ENCODE data around the gene MAN1B1. TPM values are rescaled to one million over a fixed set of nuclear protein-coding genes. Genes with fewer than 3 reads are reported as not detected.

The MAN1B1 gene
- total and polyA plus RNA-seq, 2 of the 8 experiments (the other 6 are each of a cell fraction or from before 2014, with no cell fraction given): 33.7 to 36.3 TPM

- TF ChIP-seq, protein P1, sequence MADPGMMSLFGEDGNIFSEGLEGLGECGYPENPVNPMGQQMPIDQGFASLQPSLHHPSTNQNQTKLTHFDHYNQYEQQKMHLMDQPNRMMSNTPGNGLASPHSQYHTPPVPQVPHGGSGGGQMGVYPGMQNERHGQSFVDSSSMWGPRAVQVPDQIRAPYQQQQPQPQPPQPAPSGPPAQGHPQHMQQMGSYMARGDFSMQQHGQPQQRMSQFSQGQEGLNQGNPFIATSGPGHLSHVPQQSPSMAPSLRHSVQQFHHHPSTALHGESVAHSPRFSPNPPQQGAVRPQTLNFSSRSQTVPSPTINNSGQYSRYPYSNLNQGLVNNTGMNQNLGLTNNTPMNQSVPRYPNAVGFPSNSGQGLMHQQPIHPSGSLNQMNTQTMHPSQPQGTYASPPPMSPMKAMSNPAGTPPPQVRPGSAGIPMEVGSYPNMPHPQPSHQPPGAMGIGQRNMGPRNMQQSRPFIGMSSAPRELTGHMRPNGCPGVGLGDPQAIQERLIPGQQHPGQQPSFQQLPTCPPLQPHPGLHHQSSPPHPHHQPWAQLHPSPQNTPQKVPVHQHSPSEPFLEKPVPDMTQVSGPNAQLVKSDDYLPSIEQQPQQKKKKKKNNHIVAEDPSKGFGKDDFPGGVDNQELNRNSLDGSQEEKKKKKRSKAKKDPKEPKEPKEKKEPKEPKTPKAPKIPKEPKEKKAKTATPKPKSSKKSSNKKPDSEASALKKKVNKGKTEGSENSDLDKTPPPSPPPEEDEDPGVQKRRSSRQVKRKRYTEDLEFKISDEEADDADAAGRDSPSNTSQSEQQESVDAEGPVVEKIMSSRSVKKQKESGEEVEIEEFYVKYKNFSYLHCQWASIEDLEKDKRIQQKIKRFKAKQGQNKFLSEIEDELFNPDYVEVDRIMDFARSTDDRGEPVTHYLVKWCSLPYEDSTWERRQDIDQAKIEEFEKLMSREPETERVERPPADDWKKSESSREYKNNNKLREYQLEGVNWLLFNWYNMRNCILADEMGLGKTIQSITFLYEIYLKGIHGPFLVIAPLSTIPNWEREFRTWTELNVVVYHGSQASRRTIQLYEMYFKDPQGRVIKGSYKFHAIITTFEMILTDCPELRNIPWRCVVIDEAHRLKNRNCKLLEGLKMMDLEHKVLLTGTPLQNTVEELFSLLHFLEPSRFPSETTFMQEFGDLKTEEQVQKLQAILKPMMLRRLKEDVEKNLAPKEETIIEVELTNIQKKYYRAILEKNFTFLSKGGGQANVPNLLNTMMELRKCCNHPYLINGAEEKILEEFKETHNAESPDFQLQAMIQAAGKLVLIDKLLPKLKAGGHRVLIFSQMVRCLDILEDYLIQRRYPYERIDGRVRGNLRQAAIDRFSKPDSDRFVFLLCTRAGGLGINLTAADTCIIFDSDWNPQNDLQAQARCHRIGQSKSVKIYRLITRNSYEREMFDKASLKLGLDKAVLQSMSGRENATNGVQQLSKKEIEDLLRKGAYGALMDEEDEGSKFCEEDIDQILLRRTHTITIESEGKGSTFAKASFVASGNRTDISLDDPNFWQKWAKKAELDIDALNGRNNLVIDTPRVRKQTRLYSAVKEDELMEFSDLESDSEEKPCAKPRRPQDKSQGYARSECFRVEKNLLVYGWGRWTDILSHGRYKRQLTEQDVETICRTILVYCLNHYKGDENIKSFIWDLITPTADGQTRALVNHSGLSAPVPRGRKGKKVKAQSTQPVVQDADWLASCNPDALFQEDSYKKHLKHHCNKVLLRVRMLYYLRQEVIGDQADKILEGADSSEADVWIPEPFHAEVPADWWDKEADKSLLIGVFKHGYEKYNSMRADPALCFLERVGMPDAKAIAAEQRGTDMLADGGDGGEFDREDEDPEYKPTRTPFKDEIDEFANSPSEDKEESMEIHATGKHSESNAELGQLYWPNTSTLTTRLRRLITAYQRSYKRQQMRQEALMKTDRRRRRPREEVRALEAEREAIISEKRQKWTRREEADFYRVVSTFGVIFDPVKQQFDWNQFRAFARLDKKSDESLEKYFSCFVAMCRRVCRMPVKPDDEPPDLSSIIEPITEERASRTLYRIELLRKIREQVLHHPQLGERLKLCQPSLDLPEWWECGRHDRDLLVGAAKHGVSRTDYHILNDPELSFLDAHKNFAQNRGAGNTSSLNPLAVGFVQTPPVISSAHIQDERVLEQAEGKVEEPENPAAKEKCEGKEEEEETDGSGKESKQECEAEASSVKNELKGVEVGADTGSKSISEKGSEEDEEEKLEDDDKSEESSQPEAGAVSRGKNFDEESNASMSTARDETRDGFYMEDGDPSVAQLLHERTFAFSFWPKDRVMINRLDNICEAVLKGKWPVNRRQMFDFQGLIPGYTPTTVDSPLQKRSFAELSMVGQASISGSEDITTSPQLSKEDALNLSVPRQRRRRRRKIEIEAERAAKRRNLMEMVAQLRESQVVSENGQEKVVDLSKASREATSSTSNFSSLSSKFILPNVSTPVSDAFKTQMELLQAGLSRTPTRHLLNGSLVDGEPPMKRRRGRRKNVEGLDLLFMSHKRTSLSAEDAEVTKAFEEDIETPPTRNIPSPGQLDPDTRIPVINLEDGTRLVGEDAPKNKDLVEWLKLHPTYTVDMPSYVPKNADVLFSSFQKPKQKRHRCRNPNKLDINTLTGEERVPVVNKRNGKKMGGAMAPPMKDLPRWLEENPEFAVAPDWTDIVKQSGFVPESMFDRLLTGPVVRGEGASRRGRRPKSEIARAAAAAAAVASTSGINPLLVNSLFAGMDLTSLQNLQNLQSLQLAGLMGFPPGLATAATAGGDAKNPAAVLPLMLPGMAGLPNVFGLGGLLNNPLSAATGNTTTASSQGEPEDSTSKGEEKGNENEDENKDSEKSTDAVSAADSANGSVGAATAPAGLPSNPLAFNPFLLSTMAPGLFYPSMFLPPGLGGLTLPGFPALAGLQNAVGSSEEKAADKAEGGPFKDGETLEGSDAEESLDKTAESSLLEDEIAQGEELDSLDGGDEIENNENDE (IDR thresholded peaks at IDR 0.05; ENCODE audit: insufficient replicate concordance, low read length): no peak
- no peak for TF ChIP-seq SRF (IDR thresholded peaks at IDR 0.05; ENCODE audit: low read depth, low read length)
- TF ChIP-seq JUN (IDR thresholded peaks at IDR 0.05; ENCODE audit: low read depth, low read length): no peak
- TF ChIP-seq, protein P2, sequence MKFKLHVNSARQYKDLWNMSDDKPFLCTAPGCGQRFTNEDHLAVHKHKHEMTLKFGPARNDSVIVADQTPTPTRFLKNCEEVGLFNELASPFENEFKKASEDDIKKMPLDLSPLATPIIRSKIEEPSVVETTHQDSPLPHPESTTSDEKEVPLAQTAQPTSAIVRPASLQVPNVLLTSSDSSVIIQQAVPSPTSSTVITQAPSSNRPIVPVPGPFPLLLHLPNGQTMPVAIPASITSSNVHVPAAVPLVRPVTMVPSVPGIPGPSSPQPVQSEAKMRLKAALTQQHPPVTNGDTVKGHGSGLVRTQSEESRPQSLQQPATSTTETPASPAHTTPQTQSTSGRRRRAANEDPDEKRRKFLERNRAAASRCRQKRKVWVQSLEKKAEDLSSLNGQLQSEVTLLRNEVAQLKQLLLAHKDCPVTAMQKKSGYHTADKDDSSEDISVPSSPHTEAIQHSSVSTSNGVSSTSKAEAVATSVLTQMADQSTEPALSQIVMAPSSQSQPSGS (IDR thresholded peaks at IDR 0.05; ENCODE audit: low read length): no peak
- TF ChIP-seq CREB1 (IDR thresholded peaks at IDR 0.05): no peak
- TF ChIP-seq RNF2 (IDR thresholded peaks at IDR 0.05; ENCODE audit: borderline replicate concordance, low read depth, low read length, missing control alignments, poor library complexity, severe bottlenecking): no peak
- no peak for TF ChIP-seq TEAD4 (IDR thresholded peaks at IDR 0.05; ENCODE audit: low read depth, low read length)
- no peak for TF ChIP-seq FOSL1 (IDR thresholded peaks at IDR 0.05; ENCODE audit: insufficient read depth, low read depth, low read length)
These were observed 26.0 kb downstream of the MAN1B1 start (continued) for GRCh38 chr9:137112564-137113384.
